Posterior vena cava (tissue), 2 donors: Measurements from ENCODE around the gene ADCY7. TPM values are rescaled to one million over a fixed set of nuclear protein-coding genes. Genes with fewer than 3 reads are reported as not detected.

ENCODE experiments used
- DNase-seq: peaks from one replicate; pipeline ENCODE4 v3.0.0-alpha.2; 2020; ENCODE audit warnings: low spot score
- intact Hi-C, 2 donors: fragments of 100-400 bp; cut with DNase I; formaldehyde crosslinking; loops; one replicate each; pipeline versions ENCODE4 v1.14.1 to v1.14.2; 2022 to 2023
- total RNA-seq, 2 donors: library from RNA; stranded (reverse); fragmentation: NEBNext Ultra II Directional; extraction: Animal tissue kit (Norgen Biotek cat#: 25700); gene quantifications; one replicate each; pipeline ENCODE4 v1.2.1, GENCODE V29; 2021
- donor health status: DM: yes; HTN: yes; CAD: no.
- donor health status: DM: yes; HTN: yes; CAD: no.

The ADCY7 gene
- total RNA-seq, 2 donors from 2014 or later, result 31.3 to 50.2 TPM

DNA sequence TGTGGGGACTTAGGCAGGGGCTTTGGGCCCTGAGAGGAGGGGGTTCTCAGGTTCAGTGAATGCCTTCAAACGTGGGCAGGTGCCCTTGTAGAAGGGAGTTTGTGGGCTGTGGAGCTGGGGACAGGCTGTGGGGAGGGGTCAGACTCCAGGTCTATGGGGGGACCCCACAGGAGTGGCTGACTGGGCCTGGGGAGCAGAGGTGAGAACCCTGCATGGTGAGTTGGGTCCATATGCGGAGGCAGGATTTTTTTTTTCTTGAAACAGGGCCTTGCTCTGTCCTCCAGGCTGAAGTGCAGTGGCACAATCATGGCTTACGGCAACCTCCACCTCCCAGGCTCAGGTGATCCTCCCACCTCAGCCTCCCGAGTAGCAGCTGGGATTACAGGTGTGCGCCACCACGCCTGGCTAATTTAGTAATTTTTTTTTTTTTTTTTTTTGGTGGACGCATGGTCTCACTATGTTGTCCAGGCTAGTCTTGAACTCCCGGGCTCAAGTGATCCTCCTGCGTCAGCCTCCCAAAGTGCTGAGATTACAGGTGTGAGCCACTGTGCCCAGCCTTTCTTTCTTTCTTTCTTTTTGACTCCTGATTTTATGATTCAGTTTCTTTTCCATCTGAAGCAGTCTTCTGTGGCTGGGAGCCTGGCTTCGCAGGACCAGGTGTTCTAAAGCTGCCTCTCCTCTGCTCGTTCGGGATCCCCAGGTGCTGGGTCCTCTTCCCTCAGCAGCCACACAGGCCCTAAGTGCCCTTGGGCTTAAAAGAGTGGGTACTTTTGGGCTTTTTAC is 19.0 kb upstream of the ADCY7 start:
- intact Hi-C loops, result loop anchor here (10.0 kb wide), 2 partner anchors 77 to 107 kb away; no protein-coding TSS in a partner anchor
- no peak for DNase-seq

DNA sequence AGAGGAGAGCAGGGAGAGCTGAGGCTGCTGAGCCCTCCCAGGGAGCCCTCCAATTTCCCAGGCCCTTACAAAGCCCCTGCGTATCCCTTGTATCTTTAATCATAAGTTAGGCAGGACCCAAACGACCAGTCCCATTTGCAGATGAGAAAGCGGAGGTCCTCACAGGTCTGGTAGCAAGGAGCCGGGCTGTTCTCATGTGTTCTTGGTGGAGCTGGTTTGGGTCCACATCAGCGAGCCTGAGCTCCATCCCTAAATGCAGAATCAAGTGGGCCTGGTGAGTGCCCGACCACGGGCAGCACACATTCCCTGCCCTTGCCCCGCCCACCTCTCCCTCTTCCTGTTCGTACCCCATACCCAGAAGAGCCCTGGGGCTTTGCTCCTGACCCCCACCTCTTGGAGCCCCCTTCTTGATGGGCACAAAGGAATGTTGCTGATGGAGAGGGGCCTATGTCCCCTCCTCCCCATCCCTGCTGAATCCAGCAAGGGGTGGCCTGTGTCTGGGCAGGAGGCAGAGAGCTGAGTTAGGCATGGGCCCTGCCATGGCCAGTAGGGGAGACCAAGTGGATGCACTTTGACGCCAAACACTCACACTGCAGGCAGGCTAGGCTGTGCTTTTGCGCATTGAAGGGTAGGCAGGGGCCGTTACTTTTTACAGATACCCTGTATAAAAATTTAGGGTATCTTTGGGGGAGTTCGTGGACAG is 18.3 kb upstream of the ADCY7 start:
- no peak for DNase-seq

DNA sequence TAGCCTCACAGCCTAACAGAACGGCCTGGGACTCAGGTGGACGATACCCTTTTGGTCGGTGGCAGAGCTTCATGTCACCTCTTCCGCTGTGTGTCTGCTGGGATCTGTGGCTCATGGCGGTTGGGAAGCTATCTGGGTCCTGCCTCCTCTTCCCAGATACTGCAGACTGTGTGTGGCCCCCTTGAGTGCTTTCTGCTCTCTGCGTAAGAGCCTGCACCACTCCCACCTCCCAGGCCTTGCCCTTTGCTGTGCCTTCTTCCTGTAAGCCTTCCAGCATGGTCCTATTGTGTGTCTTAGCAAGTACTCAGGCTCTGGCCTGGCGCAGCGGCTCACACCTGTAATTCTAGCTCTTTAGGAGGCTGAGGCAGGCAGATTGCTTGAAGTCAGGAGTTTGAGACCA is 17.5 kb upstream of the ADCY7 start:
- no peak for DNase-seq
- intact Hi-C loops, result loop anchor here (10.0 kb wide), 2 partner anchors 76 to 106 kb away; no protein-coding TSS in a partner anchor

More for the DNA sequence above, 18.3 kb upstream of the ADCY7 start:
- intact Hi-C loops, result loop anchor here (10.0 kb wide), 2 partner anchors 77 to 107 kb away; no protein-coding TSS in a partner anchor

DNA sequence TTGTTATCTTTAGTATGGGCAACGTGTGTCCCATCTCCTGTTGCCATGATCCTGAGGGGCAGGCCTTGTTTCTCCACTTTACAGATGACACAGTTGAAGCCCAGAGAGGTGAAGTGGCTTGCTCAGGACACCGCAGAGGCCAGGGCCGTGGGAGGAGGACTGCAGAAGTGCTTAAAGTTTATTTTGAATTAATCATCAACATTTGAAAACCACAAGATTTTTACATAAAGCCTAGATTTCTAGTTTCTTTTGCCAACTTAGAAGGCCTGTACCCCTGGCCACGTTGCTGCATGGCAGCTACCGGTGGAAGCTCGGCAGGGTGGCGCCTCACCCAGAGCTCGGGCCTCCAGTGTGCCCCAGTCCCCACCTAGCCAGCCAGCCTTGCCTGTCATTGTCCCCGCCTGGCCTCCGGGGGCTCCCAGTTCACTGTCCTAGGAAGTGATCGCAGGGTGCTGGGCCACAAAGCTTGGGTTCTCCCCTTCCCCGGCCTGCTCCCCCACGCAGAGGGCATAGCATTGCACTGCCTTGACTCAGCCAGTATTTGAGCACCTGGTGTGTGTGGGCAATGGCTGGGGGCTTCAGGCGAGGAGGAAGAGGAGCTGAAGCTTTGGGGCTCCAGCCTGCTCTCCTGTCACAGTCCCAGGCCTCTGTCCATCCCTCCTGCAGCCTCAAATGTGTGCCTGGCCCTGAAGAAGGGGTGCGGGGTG is 14.8 kb upstream of the ADCY7 start:
- DNase-seq, result peak; percentile 85
- intact Hi-C loops, result no loop called here

DNA sequence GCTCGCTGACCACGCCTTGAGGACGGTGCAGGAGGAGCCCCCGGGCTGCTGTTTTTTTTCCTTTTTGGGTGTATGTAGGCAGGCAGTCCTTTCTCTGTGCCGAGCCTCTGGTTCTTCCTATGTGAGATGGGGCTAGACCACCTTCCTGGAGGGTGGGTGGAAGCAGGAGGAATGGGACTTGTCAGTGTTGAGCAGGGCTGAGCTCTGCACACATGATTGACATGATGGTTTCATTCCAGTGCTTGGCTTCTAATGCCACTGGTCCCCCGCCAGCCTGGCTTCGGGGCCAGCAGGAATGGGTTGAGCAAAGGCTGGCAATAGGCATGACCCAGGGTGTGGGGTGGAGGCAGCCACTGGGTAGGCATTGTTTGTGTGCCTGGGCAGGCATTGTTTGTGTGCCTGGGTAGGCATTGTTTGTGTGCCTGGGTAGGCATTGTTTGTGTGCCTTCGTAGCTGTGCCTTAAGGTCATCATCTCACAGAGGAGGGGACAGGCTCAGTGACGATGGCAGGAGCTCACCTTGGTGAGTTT is 14.2 kb upstream of the ADCY7 start:
- DNase-seq, result peak; percentile 58
- intact Hi-C loops, result no loop called here

DNA sequence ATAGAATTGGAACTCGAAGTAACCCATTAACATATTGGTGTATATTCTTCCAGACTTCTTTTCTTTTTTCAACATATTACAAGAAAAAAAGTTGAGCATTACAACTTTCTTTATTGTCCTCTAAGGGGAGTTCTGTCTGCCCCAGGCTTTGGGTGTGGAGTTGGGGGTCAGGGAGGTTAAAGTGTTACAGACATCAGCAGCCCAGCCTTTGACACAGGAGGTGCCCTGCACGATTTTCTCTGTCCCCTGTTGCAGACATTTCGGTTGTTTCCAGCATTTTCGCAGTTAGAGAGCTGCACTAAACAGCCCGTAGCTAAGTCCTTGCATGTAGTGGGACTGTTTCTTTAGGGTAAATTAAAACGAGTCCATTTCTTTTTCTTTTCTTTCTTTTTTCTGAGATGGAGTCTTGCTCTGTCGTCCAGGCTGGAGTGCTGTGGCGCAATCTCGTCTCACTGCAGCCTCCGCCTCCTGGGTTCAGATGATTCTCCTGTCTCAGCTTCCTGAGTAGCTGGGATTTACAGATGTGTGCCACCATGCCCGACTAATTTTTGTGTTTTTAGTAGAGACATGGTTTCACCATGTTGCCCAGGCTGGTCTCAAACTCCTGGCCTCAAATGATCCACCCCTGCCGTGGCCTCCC is 13.4 kb upstream of the ADCY7 start:
- intact Hi-C loops, result no loop called here
- no peak for DNase-seq

DNA sequence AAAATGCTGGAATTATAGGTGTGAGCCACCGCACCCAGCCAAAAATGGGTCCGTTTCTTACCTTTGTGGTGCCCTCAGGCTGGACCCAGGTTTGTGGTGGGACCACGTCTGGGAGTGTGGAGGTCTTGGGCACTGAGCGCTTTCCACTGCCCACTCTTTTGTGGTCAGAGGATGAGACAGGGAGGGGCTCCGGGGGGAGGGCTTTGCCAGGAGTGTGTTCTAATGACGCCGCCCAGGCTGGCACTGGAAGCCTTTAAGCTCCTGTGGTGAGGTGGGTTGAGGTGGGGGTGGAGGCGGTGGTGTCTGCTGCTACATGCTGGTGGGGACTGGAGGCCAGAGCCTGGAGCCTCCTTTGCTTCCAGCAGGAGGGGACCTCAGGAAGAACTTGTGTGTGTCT is 12.8 kb upstream of the ADCY7 start:
- intact Hi-C loops, result no loop called here
- no peak for DNase-seq

DNA sequence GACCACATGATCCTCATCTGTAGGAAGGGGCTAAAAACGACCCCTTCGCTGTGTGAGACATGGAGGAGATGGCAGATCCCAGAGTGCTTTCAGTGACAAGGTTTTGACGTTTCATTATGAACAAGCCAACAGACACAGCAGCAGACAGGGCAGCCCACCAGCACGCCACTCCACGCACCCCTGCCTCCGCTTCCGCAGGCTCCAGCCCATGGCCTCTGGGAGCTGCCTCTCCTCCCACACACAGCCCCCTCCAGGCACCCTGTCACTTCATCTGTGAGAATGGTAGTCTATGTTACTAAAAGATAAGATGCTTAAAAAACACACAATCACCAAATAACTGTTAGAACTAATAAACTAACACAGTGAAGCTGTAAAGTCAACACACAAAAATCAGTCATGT is 12.3 kb upstream of the ADCY7 start:
- no peak for DNase-seq
- intact Hi-C loops, result no loop called here

DNA sequence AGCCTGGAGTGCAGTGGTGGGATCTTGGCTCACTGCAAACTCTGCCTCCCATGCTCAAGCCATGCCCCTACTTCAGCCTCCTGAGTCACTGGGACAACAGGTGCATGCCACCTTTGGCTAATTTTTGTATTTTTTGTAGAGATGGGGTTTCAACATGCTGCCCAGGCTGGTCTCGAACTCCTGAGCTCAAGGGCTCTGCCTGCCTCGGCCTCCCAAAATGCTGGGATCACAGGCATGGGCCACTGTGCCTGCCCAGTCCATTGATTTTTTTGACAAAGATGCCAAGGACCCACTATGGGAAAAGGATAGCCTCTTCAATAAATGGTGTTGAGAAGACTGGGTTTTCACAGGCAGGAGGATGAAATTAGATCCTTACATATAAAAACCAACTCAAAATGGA is 10.8 kb upstream of the ADCY7 start:
- no peak for DNase-seq
- intact Hi-C loops, result no loop called here

DNA sequence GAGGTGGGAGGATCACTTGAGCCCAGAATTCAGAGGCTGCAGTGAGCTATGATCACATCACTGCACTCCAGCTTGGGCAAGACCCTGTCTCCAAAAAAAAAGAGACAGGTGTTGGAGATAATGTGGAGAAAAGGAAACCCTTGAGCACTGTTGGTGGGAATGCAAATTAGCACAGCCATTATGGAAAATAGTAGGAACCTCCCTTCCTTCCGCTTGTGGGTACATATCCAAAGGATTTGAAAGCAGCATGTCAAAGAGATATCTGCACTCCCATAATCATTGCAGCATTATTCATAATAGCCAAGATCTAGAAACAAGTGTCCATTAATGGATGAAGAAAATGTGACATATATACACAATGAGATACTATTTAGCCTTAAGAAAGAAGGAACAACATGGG is 9.7 kb upstream of the ADCY7 start:
- intact Hi-C loops, result no loop called here
- no peak for DNase-seq

DNA sequence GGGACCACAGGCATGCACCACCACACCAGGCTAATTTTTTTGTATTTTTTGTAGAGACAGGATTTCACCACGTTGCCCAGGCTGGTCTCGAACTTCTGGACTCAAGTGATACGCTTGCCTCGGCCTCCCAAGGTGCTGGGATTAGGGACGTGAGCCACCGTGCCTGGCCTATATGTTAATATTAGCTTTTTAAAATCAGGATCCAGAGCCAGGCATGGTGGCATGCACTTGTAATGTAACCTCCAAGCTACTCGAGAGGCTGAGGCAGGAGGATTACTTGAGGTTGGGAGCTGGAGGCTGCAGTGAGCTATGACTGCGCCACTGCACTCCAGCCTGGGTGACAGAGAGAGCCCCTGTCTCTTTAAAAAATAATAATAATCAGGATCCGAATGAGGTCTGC is 8.5 kb upstream of the ADCY7 start:
- intact Hi-C loops, result no loop called here
- no peak for DNase-seq

DNA sequence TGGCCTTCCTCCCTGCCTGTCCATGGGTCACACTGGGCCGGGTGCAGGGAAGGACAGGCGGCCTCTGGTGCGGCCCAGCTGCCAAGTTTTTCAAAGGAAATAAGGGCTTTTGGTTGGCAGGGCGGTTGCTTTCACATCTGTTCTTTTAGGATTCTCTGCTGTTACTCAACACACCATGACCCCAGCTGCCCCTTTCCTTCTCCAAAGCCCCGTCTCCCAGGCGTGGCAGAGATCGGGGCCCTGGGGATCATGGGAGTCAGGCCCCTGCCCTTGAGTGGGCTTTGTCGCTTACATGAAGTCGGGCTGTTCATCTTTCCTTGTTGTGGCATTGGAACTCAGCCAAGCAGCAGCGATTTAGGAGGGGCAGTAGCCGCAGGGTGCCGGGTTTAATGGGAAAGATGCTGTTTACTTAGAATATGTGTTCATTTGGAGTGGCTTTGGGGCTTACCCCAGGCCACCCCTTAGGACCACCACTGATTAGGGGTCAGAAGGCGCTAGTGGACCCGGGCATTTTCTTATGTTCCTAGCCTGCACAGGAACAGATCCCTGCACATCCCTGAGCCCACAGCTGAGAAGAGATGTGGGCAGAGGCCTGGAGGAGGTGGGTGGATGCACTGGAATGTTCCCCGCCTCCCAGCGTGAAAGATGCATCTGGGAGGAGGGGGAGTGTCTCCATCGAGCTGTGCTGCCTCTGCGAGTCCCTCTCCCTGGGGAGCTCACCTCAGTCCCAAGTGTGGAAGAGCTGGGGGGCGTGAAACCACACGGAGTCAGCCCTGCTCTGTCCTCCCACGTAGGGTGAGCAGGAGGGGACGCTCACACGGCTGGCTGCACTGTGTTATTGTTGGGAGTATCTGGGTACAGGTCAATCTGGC is 6.8 kb upstream of the ADCY7 start:
- no peak for DNase-seq
- intact Hi-C loops, result no loop called here

DNA sequence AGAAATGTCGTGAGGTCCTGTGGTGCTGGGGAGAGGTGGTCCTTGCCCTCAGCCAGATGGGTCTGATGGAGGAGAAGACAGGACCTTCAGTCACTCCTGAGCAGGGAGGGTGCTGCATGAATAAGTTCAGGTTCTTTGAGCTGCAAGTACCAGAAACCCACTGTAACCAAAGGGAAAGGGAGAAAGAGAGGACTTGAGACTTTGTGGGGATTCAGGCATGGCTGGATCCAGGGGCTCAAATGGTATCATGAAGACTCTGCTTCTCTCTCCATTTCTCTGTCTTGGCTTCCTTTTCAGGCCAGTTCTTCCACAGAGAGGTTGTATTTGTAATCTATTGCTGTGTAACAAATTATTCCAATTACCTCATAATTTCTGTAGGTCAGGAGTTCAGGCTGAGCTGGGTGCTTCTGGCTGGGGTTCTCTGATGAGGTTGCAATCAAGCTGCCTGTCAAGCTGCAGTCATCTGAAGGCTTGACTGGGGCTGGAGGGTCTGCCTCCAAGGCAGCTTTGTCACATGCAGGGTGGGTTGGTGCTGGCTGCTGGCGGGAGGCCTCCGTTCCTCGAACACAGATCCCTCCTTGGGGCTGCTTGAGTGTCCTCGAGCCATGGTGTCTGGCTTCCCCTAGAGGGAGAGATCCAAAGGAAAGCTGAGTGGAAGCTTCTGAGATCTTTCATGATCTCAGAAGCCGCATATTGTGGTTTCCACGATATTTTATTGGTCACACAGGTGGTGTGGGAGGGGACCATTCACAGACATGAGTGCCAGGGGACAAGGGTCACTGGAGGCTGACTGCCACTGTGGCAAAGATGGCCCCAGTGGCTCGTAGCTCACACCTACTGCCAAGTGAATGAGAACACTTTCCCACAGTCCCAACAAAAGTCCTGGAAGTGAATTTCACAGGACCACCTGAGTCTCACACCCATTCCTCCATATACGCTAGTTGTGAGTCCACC is 5.9 kb upstream of the ADCY7 start:
- DNase-seq, result no peak
- intact Hi-C loops, result no loop called here

DNA sequence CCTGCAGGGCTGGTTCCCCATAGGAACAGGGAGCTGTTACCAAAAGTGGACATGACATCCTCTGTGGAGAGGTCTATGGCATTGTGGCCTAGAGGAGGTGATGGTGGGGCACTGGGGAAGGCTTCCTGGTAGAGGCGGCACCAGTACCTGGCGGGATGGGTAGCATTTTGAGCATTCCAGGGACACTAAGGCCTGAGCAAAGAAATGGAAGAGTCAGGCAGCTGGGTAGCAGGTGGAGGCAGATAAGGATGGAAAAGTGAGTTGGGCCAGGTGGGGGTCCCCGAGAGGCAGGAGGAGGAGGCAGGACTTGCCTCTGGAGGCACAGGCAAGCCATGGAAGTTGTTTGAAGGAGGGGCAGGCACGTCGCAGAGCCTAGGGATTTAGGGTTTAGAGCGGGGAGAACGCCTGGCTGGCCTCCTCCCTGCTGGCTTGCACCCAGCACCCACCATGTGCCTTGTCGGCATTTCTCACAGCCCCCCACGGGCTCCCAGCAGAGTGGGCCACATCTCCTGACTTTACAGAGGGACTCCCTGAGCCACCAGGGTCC is 5.1 kb upstream of the ADCY7 start:
- intact Hi-C loops, result no loop called here
- DNase-seq, result no peak

DNA sequence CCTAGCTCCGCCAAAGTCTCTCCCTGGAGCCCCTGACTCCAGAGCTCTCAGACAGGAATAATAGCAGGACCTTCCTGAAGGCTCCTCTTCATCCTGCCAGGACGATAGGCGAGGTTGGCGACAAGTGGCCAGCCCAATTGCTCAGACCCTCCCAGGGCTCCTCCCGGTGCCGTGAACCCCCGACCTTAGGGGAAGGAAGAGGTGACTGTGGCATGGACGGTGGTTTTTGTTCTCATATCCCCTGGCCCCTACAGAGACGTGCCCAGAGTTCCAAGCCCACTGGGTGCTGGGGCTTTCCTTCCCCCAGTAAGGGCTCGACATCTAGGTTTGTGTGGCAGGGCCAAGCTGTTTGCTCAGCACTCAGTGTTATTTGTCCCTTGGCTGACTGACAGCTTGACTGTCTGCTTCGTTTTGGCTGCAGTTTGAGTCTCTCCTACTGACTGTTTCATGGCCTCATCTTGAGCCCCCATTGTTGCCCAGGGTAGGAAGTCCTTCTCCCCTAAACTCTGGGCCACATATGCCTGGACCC is 4.6 kb upstream of the ADCY7 start:
- intact Hi-C loops, result no loop called here
- no peak for DNase-seq

DNA sequence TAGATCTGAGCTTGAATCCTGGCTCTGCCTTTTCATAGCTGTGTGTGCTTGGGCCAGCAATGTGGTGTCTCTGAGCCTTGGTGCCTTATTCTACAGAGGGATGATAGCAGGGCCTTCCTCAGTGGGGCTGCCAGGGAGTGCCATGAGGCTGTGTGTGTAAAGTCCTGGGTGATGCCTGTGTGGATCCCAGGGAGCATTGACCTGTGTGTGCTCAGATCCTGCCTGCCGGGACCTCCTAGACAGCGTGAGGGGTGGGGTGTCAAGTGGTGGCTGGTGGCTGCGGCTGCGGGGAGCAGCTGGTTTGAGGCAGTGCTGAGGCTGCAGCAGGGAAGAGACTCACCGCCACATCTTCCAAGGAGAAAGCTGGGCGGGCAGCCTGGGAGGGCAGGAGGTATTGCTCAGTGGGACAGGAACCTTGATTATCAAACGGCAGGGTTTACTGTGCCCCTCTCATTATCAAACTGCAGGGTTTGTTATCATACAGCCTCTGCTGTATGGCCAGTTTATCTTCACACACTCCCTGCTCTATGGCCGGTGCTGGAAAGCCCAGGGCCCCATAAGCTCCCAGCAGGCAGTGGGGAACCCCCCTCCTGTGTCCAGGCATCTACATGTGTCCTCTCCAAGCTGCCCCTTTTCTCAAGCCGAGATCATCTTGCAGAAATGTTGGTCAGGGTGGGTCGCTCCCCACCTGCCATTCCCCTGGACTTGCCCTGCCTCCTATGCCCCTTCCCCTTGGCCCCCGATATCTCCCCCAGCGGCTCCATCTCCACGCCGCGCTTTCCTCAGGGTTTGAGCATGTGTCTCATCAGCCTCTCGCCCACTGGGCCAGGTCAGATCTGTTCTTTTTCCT is 3.1 kb upstream of the ADCY7 start:
- DNase-seq, result peak; percentile 64
- intact Hi-C loops, result no loop called here
